ENCODE results near the gene SETD7.

Gene SETD7

DNA sequence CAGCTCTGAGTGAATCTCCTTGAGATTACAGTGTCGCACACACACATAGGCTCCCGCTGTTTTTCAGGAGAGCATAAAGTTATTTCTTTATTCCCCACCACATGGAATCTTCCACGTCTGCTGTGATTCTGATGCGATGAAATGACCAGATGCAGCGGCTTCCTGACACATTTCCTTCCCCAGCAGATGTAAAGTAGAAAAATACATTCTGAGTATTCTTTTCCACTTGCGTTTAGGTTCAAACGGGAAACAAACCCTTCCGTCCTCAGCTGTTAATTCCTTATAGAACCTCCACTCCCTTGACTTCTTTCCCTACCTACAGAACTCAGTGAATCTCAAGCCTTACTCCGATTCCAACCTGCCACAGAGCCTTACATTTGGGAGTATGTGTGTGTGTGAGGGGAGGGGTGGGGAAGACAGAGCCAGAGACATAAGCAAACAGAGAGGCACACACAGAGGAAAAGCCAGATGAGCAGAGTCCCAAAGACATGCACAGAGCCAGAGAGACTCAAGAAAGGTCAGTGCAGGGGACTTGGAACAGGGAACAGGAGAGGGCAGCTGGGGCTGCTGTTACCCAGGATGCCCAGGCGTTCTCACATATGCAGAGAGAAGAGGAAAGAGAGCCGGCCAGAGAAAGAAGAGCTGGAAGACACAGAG is 47.3 kb downstream of the SETD7 start:
- CTCF ChIA-PET = interaction anchor here (0.6 to 1.8 kb wide), 6 partner anchors 10 to 93 kb away, joined by 3 to 9 read pairs (median 4); no protein-coding TSS in a partner anchor
- no peak overlapping the region for H3K4me3 ChIP-seq (ENCODE audit: control insufficient read depth in 1 of 7, extremely low read depth in 1 of 7, insufficient read depth in 4 of 7, low read depth in 2 of 7, low read length in 6 of 7)

GRCh38 chr4:139506774-139507173 is 49.2 kb downstream of the SETD7 start:
- DNase-seq = no peak
- H3K9me3 ChIP-seq (ENCODE audit: control extremely low read depth in 1 of 5, control insufficient read depth in 4 of 5, insufficient read depth in 2 of 5, low read depth in 1 of 5, low read length in 4 of 5) = peaks cover 0 to 4% (median 0%) of the 10 kb centered on the region in 5 experiments
- H3K27me3 ChIP-seq (replicated peaks in 2 of 5; ENCODE audit: control insufficient read depth in 4 of 5, insufficient read depth in 5 of 5, low read length in 4 of 5) = no peaks in the 10 kb centered on the region
- H3K4me1 ChIP-seq (ENCODE audit: control extremely low read depth in 1 of 4, control insufficient read depth in 4 of 4, insufficient read depth in 4 of 4, low read length in 3 of 4) = peaks cover 0 to 5% (median 0%) of the 10 kb centered on the region in 4 experiments
- WGBS (ENCODE audit: insufficient coverage) = 86% methylated on average over 7 of the region's 9 CpGs
- ChIA-PET CTCF (interaction anchor here (1.0 to 1.5 kb wide), 6 partner anchors 9 to 479 kb away, joined by 3 to 4 read pairs (median 3); no protein-coding TSS in a partner anchor), POLR2A (no interaction called here)
- no peak overlapping the region for H3K27ac ChIP-seq (ENCODE audit: insufficient read depth in 1 of 2, low read depth in 1 of 2, low read length in 2 of 2, poor library complexity in 1 of 2, severe bottlenecking in 2 of 2)
- H3K4me3 ChIP-seq (ENCODE audit: control insufficient read depth in 1 of 7, extremely low read depth in 1 of 7, insufficient read depth in 4 of 7, low read depth in 2 of 7, low read length in 6 of 7) = no peak overlapping the region
- H3K36me3 ChIP-seq (ENCODE audit: control insufficient read depth in 4 of 4, insufficient read depth in 4 of 4, low read length in 3 of 4) = peaks cover 0 to 37% (median 18%) of the 10 kb centered on the region in 4 experiments

More for the DNA sequence above, 47.3 kb downstream of the SETD7 start:
- Histone ChIP-seq H3K27ac (ENCODE audit: insufficient read depth in 1 of 2, low read depth in 1 of 2, low read length in 2 of 2, poor library complexity in 1 of 2, severe bottlenecking in 2 of 2) (no peak overlapping the region), H3K27me3 (replicated peaks in 2 of 5; ENCODE audit: control insufficient read depth in 4 of 5, insufficient read depth in 5 of 5, low read length in 4 of 5) (no peaks in the 10 kb centered on the region), H3K36me3 (ENCODE audit: control insufficient read depth in 4 of 4, insufficient read depth in 4 of 4, low read length in 3 of 4) (peaks cover 4 to 41% (median 24%) of the 10 kb centered on the region in 4 experiments), H3K9me3 (ENCODE audit: control extremely low read depth in 1 of 5, control insufficient read depth in 4 of 5, insufficient read depth in 2 of 5, low read depth in 1 of 5, low read length in 4 of 5) (peaks cover 0 to 2% (median 0%) of the 10 kb centered on the region in 5 experiments), H3K4me1 (ENCODE audit: control extremely low read depth in 1 of 4, control insufficient read depth in 4 of 4, insufficient read depth in 4 of 4, low read length in 3 of 4) (no peaks in the 10 kb centered on the region)
- 92% methylated on average over 8 of the region's 11 CpGs for WGBS (ENCODE audit: insufficient coverage)
- POLR2A ChIA-PET = no interaction called here
- DNase-seq = no peak

GRCh38 chr4:139503622-139504166 is 52.3 kb downstream of the SETD7 start:
- ChIA-PET CTCF (interaction anchor here (1.0 to 2.4 kb wide), 7 partner anchors 10 to 100 kb away, joined by 3 to 9 read pairs (median 4); no protein-coding TSS in a partner anchor), POLR2A (interaction anchor here (0.9 kb wide), 1 partner anchor 50 kb away, joined by 3 read pairs; the partner anchor contains the start of gene RAB33B)
- H3K4me3 ChIP-seq (ENCODE audit: control insufficient read depth in 1 of 7, extremely low read depth in 1 of 7, insufficient read depth in 4 of 7, low read depth in 2 of 7, low read length in 6 of 7) = no peak overlapping the region
- peaks cover 0 to 16% (median 7%) of the 10 kb centered on the region in 4 experiments for H3K36me3 ChIP-seq (ENCODE audit: control insufficient read depth in 4 of 4, insufficient read depth in 4 of 4, low read length in 3 of 4)
- peaks cover 0 to 4% (median 0%) of the 10 kb centered on the region in 5 experiments for H3K9me3 ChIP-seq (ENCODE audit: control extremely low read depth in 1 of 5, control insufficient read depth in 4 of 5, insufficient read depth in 2 of 5, low read depth in 1 of 5, low read length in 4 of 5)
- H3K4me1 ChIP-seq (ENCODE audit: control extremely low read depth in 1 of 4, control insufficient read depth in 4 of 4, insufficient read depth in 4 of 4, low read length in 3 of 4) = peaks cover 0 to 9% (median 4%) of the 10 kb centered on the region in 4 experiments
- H3K27ac ChIP-seq (ENCODE audit: insufficient read depth in 1 of 2, low read depth in 1 of 2, low read length in 2 of 2, poor library complexity in 1 of 2, severe bottlenecking in 2 of 2) = no peak overlapping the region
- peak in 1 of 3 donors; percentile 13 for DNase-seq
- no peaks in the 10 kb centered on the region for H3K27me3 ChIP-seq (replicated peaks in 2 of 5; ENCODE audit: control insufficient read depth in 4 of 5, insufficient read depth in 5 of 5, low read length in 4 of 5)

DNA sequence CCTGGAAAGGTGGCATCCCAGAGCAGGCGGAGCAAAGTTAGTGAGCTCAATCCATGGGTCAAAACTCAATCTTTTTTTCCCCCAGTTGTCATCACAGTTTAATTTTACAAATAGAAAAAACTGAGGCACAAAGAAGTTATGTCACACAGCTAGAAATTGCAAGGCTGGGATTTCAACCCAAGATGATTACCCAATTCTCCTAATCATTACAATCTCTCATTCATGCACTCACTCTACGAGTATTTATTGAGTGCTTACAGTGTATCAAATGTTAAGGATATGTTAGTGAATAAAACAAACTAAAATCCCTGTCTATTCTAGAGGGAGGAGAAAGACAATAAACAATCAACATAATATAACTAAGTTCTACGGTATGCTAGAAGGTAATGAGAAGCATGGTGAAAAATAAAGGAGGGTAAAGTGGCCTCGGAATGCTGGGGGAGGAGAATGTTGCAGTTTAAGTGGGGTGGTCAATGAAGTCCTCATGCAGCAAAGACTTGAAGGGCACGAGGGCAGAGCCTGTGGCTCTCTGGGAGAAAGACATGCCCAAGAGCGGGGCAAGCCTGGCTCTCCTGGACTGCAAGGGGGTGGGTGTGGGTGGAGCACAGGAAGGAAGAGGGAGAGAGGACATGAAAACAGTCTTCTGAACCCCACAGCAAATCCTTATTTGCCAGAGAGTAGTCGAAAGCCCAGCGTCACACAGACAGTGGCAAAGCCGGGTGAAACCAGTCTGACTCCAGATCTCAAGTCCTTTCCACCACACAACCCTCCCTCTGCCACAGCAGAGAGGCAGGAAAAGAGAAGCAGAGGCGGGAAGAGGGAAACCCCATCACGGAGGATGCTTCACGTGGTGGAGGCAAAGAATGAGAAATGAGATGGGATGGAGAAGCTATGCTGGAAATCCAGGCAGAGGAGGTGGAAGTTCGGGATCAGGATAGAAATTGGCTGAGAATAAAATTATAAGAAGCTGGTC is 53.8 kb downstream of the SETD7 start:
- WGBS (ENCODE audit: insufficient coverage) = 80% methylated on average over 7 of the region's 13 CpGs
- Histone ChIP-seq H3K4me3 (ENCODE audit: control insufficient read depth in 1 of 7, extremely low read depth in 1 of 7, insufficient read depth in 4 of 7, low read depth in 2 of 7, low read length in 6 of 7) (no peak overlapping the region), H3K27ac (ENCODE audit: insufficient read depth in 1 of 2, low read depth in 1 of 2, low read length in 2 of 2, poor library complexity in 1 of 2, severe bottlenecking in 2 of 2) (no peak overlapping the region), H3K9me3 (ENCODE audit: control extremely low read depth in 1 of 5, control insufficient read depth in 4 of 5, insufficient read depth in 2 of 5, low read depth in 1 of 5, low read length in 4 of 5) (peaks cover 0 to 4% (median 0%) of the 10 kb centered on the region in 5 experiments), H3K4me1 (ENCODE audit: control extremely low read depth in 1 of 4, control insufficient read depth in 4 of 4, insufficient read depth in 4 of 4, low read length in 3 of 4) (peaks cover 0 to 16% (median 8%) of the 10 kb centered on the region in 4 experiments), H3K36me3 (ENCODE audit: control insufficient read depth in 4 of 4, insufficient read depth in 4 of 4, low read length in 3 of 4) (peaks cover 0 to 11% (median 6%) of the 10 kb centered on the region in 4 experiments), H3K27me3 (replicated peaks in 2 of 5; ENCODE audit: control insufficient read depth in 4 of 5, insufficient read depth in 5 of 5, low read length in 4 of 5) (no peaks in the 10 kb centered on the region)
- DNase-seq = no peak
- POLR2A ChIA-PET = no interaction called here
- CTCF ChIA-PET = interaction anchor here (0.8 to 1.7 kb wide), 6 partner anchors 8 to 107 kb away, joined by 3 to 5 read pairs (median 3); no protein-coding TSS in a partner anchor

GRCh38 chr4:139501527-139501926 is 54.5 kb downstream of the SETD7 start:
- H3K36me3 ChIP-seq (ENCODE audit: control insufficient read depth in 4 of 4, insufficient read depth in 4 of 4, low read length in 3 of 4) = peaks cover 0 to 7% (median 3%) of the 10 kb centered on the region in 4 experiments
- WGBS (ENCODE audit: insufficient coverage) = 93% methylated on average over 6 of the region's 6 CpGs
- ChIA-PET CTCF (interaction anchor here (0.7 to 1.7 kb wide), 5 partner anchors 9 to 107 kb away, joined by 3 to 5 read pairs (median 3); no protein-coding TSS in a partner anchor), POLR2A (no interaction called here)
- no peak for DNase-seq
- H3K27ac ChIP-seq (ENCODE audit: insufficient read depth in 1 of 2, low read depth in 1 of 2, low read length in 2 of 2, poor library complexity in 1 of 2, severe bottlenecking in 2 of 2) = no peak overlapping the region
- no peaks in the 10 kb centered on the region for H3K27me3 ChIP-seq (replicated peaks in 2 of 5; ENCODE audit: control insufficient read depth in 4 of 5, insufficient read depth in 5 of 5, low read length in 4 of 5)
- H3K4me3 ChIP-seq (ENCODE audit: control insufficient read depth in 1 of 7, extremely low read depth in 1 of 7, insufficient read depth in 4 of 7, low read depth in 2 of 7, low read length in 6 of 7) = no peak overlapping the region
- peaks cover 0 to 16% (median 8%) of the 10 kb centered on the region in 4 experiments for H3K4me1 ChIP-seq (ENCODE audit: control extremely low read depth in 1 of 4, control insufficient read depth in 4 of 4, insufficient read depth in 4 of 4, low read length in 3 of 4)
- peaks cover 0 to 4% (median 0%) of the 10 kb centered on the region in 5 experiments for H3K9me3 ChIP-seq (ENCODE audit: control extremely low read depth in 1 of 5, control insufficient read depth in 4 of 5, insufficient read depth in 2 of 5, low read depth in 1 of 5, low read length in 4 of 5)

DNA sequence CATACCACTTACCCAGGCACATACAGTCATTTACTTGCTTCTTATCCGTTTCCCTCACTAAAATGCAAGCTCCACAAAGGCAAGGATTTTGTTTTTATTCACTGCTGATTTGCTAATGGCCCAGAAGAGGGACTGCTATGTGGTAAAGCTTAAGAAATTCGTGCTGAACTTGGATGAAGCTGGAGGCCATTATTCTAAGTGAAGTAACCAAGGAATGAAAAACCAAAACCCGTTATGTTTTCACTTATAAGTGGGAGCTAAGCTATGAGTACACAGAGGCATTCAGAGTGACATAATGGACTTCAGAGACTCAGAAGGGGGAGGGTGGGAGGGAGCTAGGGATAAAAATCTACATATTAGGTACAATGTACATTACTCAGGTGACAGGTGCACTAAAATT is 54.9 kb downstream of the SETD7 start:
- ChIA-PET POLR2A (no interaction called here), CTCF (interaction anchor here (0.7 to 1.7 kb wide), 5 partner anchors 9 to 106 kb away, joined by 3 to 5 read pairs (median 3); no protein-coding TSS in a partner anchor)
- H3K9me3 ChIP-seq (ENCODE audit: control extremely low read depth in 1 of 5, control insufficient read depth in 4 of 5, insufficient read depth in 2 of 5, low read depth in 1 of 5, low read length in 4 of 5) = peaks cover 0 to 4% (median 0%) of the 10 kb centered on the region in 5 experiments
- H3K27ac ChIP-seq (ENCODE audit: insufficient read depth in 1 of 2, low read depth in 1 of 2, low read length in 2 of 2, poor library complexity in 1 of 2, severe bottlenecking in 2 of 2) = no peak overlapping the region
- peaks cover 0 to 16% (median 8%) of the 10 kb centered on the region in 4 experiments for H3K4me1 ChIP-seq (ENCODE audit: control extremely low read depth in 1 of 4, control insufficient read depth in 4 of 4, insufficient read depth in 4 of 4, low read length in 3 of 4)
- H3K27me3 ChIP-seq (replicated peaks in 2 of 5; ENCODE audit: control insufficient read depth in 4 of 5, insufficient read depth in 5 of 5, low read length in 4 of 5) = no peaks in the 10 kb centered on the region
- no peak overlapping the region for H3K4me3 ChIP-seq (ENCODE audit: control insufficient read depth in 1 of 7, extremely low read depth in 1 of 7, insufficient read depth in 4 of 7, low read depth in 2 of 7, low read length in 6 of 7)
- DNase-seq = no peak
- whole genome bisulfite sequencing (ENCODE audit: insufficient coverage) = 95% methylated on average over 3 of the region's 3 CpGs
- H3K36me3 ChIP-seq (ENCODE audit: control insufficient read depth in 4 of 4, insufficient read depth in 4 of 4, low read length in 3 of 4) = peaks cover 0 to 7% (median 1%) of the 10 kb centered on the region in 4 experiments

Measured in common myeloid progenitor, CD34-positive (primary cell).